Transverse colon (tissue), 4 donors: ENCODE measurements around the gene PCNT.

ENCODE experiments used
- EP300 ChIP-seq: sonication (generic); formaldehyde crosslinking; IDR thresholded peaks from one replicate; pipeline ENCODE4 v1.6.1; 2017; ENCODE audit warnings: antibody characterized with exemption, low read depth
- POLR2A ChIP-seq: fragments of 450-650 bp; IDR thresholded peaks from one replicate; pipeline ENCODE4 v1.6.1; 2016; ENCODE audit warnings: antibody characterized with exemption, mild to moderate bottlenecking, moderate library complexity
- POLR2AphosphoS5 ChIP-seq, 3 donors: sonication (generic); formaldehyde crosslinking; IDR thresholded peaks; one replicate each; pipeline ENCODE4 v1.6.1; 2016; ENCODE audit warnings: antibody characterized with exemption in 3 of 3
- TF ChIP-seq, protein P1 (sequence below), 5 experiments: fragments of 200-600 bp in 3 of 5; fragments of 450-650 bp in 2 of 5; sonication (generic) in 3 of 5; IDR thresholded peaks; 1 replicate in 2 of 5; 2 replicates in 3 of 5; pipeline ENCODE4 v1.5.1; 2016 to 2017; ENCODE audit warnings: antibody characterized with exemption in 5 of 5, inconsistent platforms in 3 of 5, mild to moderate bottlenecking in 2 of 5, moderate library complexity in 1 of 5

DNA sequence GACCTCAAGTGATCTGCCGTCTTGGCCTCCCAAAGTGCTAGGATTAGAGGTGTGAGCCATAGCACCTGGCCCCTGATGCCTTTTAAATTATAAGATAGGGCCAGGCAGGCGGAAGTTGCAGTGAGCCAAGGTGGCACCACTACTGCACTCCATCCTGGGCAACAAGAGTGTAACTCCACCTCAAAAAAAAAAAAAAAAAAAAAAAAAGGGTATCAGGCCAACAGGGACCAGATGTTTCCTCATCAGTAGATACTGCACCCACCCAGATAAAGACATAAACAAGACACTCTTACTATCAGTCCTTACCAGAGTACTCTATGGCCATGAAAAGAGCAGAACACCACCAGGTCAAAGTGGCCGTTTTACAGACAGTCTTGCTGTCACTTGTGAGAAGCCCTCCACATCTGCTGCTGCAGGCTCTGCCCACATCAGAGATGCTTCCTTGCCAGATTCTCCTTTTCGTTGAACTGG is 3.6 kb upstream of the PCNT start:
- TF ChIP-seq POLR2A (no peak), POLR2AphosphoS5 (IDR thresholded peaks at IDR 0.05) (no peak), EP300 (no peak)
- TF ChIP-seq, protein P1, sequence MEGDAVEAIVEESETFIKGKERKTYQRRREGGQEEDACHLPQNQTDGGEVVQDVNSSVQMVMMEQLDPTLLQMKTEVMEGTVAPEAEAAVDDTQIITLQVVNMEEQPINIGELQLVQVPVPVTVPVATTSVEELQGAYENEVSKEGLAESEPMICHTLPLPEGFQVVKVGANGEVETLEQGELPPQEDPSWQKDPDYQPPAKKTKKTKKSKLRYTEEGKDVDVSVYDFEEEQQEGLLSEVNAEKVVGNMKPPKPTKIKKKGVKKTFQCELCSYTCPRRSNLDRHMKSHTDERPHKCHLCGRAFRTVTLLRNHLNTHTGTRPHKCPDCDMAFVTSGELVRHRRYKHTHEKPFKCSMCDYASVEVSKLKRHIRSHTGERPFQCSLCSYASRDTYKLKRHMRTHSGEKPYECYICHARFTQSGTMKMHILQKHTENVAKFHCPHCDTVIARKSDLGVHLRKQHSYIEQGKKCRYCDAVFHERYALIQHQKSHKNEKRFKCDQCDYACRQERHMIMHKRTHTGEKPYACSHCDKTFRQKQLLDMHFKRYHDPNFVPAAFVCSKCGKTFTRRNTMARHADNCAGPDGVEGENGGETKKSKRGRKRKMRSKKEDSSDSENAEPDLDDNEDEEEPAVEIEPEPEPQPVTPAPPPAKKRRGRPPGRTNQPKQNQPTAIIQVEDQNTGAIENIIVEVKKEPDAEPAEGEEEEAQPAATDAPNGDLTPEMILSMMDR (IDR thresholded peaks at IDR 0.05): no peak
